ENCODE results near the gene MYOCD. TPM values are rescaled to one million over a fixed set of nuclear protein-coding genes. Genes with fewer than 3 reads are reported as not detected.

Gene MYOCD
- total RNA-seq, 1 experiment from 2014 or later: 1.2 TPM

GRCh38 chr17:12812877-12813276 is 147.2 kb downstream of the MYOCD start (continued):
- TF ChIP-seq ZNF425 (CRISPR knock-in tag; conservative IDR thresholded peaks at IDR 0.05): no peak
- no peak for TF ChIP-seq ZNF263 (CRISPR knock-in tag; IDR thresholded peaks at IDR 0.05; ENCODE audit: low read depth)
- no peak for TF ChIP-seq ARID4B (CRISPR knock-in tag; IDR thresholded peaks at IDR 0.05; ENCODE audit: borderline replicate concordance)
- no peak for TF ChIP-seq CBFB (CRISPR knock-in tag; IDR thresholded peaks at IDR 0.05; ENCODE audit: low read depth)
- no peak for TF ChIP-seq AFF4 (CRISPR knock-in tag; IDR thresholded peaks at IDR 0.05; ENCODE audit: borderline replicate concordance)
- TF ChIP-seq TCF7 (CRISPR knock-in tag; IDR thresholded peaks at IDR 0.05; ENCODE audit: low read depth): no peak
- no peak for TF ChIP-seq ZBTB43 (CRISPR knock-in tag; IDR thresholded peaks at IDR 0.05)

GRCh38 chr17:12813664-12814063 is 148.0 kb downstream of the MYOCD start:
- no peak for ATAC-seq
- Mint-ChIP-seq H3K9me3 (peaks cover 35% of the 10 kb centered on the region), H3K36me3 (peaks cover 27% of the 10 kb centered on the region), H3K4me3 (no peak overlapping the region), H3K27me3 (ENCODE audit: low read depth) (no peaks in the 10 kb centered on the region; the same call in 1 of the 2 replicates), H3K4me1 (peaks cover 27% of the 10 kb centered on the region), H3K27ac (no peak overlapping the region)
- no peak for DNase-seq (ENCODE audit: low spot score)
- CTCF ChIA-PET: no interaction called here
- POLR2A ChIA-PET: no interaction called here
- TF ChIP-seq ATF2 (CRISPR knock-in tag; IDR thresholded peaks at IDR 0.05; ENCODE audit: borderline replicate concordance, low read depth) (no peak), USF1 (CRISPR knock-in tag; IDR thresholded peaks at IDR 0.05) (no peak), SMAD3 (CRISPR knock-in tag; IDR thresholded peaks at IDR 0.05; ENCODE audit: borderline replicate concordance) (no peak), MYBL2 (CRISPR knock-in tag; IDR thresholded peaks at IDR 0.05) (no peak), ZNF138 (CRISPR knock-in tag; conservative IDR thresholded peaks at IDR 0.05) (no peak), ZNF671 (CRISPR knock-in tag; IDR thresholded peaks at IDR 0.05) (no peak), PRRX2 (CRISPR knock-in tag; IDR thresholded peaks at IDR 0.05) (no peak), NR3C1 (CRISPR knock-in tag; conservative IDR thresholded peaks at IDR 0.05; ENCODE audit: low read depth) (no peak), IRF1 (CRISPR knock-in tag; IDR thresholded peaks at IDR 0.05) (no peak), ZMAT4 (CRISPR knock-in tag; IDR thresholded peaks at IDR 0.05) (no peak), FOXK1 (CRISPR knock-in tag; IDR thresholded peaks at IDR 0.05) (no peak)
